Aorta (tissue), 5 donors: ENCODE results near the gene PECR. TPM values are rescaled to one million over a fixed set of nuclear protein-coding genes. Genes with fewer than 3 reads are reported as not detected.
"Not testable (repeated sequence)": the region's sequence is repeated elsewhere in the genome, so short reads cannot be mapped to it uniquely, and the experiment has no call there.

Source experiments
- ATAC-seq: fragments of 200-7000 bp; cut with Tn5 transposase; one replicate; pipeline ENCODE4 v1.9.1; 2022; ENCODE audit warnings: moderate library complexity; ENCODE audit not compliant: low FRiP score
- DNase-seq, 2 donors: peaks; one replicate each; pipeline ENCODE4 v3.0.0-alpha.2; 2020
- H3K27ac ChIP-seq, 2 donors: one replicate each; pipeline ENCODE4 v1.5.1; 2013; ENCODE audit warnings: low read length in 2 of 2, mild to moderate bottlenecking in 2 of 2, moderate library complexity in 2 of 2, control low read depth in 1 of 2, inconsistent platforms in 1 of 2, low read depth in 1 of 2
- H3K27me3 ChIP-seq, 2 donors: one replicate each; pipeline ENCODE4 v1.6.1; 2013; ENCODE audit warnings: control low read depth in 1 of 2, low read length in 1 of 2, mild to moderate bottlenecking in 1 of 2, moderate library complexity in 1 of 2; ENCODE audit not compliant: insufficient read depth in 2 of 2, control insufficient read depth in 1 of 2
- H3K36me3 ChIP-seq, 2 donors: one replicate each; pipeline ENCODE4 v1.6.1; 2013; ENCODE audit warnings: control low read depth in 1 of 2, low read length in 1 of 2, mild to moderate bottlenecking in 1 of 2; ENCODE audit not compliant: insufficient read depth in 2 of 2, control insufficient read depth in 1 of 2
- H3K4me1 ChIP-seq, 2 donors: one replicate each; pipeline ENCODE4 v1.6.1; 2013; ENCODE audit warnings: low read length in 2 of 2, control low read depth in 1 of 2, mild to moderate bottlenecking in 1 of 2, moderate library complexity in 1 of 2; ENCODE audit not compliant: insufficient read depth in 2 of 2, control insufficient read depth in 1 of 2
- H3K4me3 ChIP-seq, 2 donors: one replicate each; pipeline ENCODE4 v1.5.1; 2013; ENCODE audit warnings: low read length in 2 of 2, control low read depth in 1 of 2, mild to moderate bottlenecking in 1 of 2
- H3K9me3 ChIP-seq: one replicate; pipeline ENCODE4 v1.6.1; 2013; ENCODE audit warnings: mild to moderate bottlenecking, low read length; ENCODE audit not compliant: control insufficient read depth
- WGBS, 2 donors: extraction: QIAGEN DNeasy Blood & Tissue Kit; methylation state at CpG; one replicate each; pipeline ENCODE4 v1.1.7; 2013; 5-methylcytosine and 5-hydroxymethylcytosine counted together
- intact Hi-C, 2 donors: fragments of 100-400 bp; cut with DNase I; formaldehyde crosslinking; loops; one replicate each; pipeline versions ENCODE4 v1.14.2 to v1.15.0; 2022
- polyA plus RNA-seq, 2 donors: library from polyadenylated mRNA; stranded (reverse); fragments of 200-250 nt; gene quantifications; one replicate each; pipeline ENCODE4 v1.2.3, GENCODE V29; 2013
- total RNA-seq, 2 donors: library from RNA; stranded (reverse); fragmentation: NEBNext Ultra II Directional; extraction: Animal tissue kit (Norgen Biotek cat#: 25700); gene quantifications; one replicate each; pipeline ENCODE4 v1.2.1, GENCODE V29; 2021
- donor health status: healthy with polysubstance abuse.
- donor health status: Bipolar disorder and iron deficiency.
- donor health status: DM: no; HTN: no; CAD: no.
- donor health status: DM: no; HTN: no; CAD: no.
- donor health status: DM: yes; HTN: yes; CAD: no.

The PECR gene
- total and polyA plus RNA-seq, 4 donors = 2.8 to 9.3 (median 4.3) TPM

DNA sequence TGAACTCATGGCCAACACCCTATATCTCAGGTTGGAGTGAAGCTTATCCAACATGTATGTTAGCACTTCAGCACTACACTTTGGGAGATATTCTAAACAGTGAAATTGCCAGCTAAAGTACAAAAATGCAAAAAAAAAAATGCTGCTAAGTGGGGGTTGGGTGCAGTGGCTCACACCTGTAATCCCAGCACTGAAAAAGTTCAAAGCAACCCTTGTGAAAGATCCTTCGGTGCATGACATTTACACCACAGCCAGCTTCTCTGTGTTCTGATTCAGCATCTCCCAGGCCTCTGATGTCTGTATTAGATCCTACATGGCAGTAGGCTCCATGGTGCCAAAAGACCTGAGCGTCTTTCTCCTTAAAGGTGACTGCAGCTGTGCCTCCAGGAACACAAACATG lies 72.4 kb downstream of the PECR start:
- not testable (repeated sequence) for DNase-seq
- 95 to 96% methylated on average over 2 of the region's 2 CpGs for WGBS, 2 donors

DNA sequence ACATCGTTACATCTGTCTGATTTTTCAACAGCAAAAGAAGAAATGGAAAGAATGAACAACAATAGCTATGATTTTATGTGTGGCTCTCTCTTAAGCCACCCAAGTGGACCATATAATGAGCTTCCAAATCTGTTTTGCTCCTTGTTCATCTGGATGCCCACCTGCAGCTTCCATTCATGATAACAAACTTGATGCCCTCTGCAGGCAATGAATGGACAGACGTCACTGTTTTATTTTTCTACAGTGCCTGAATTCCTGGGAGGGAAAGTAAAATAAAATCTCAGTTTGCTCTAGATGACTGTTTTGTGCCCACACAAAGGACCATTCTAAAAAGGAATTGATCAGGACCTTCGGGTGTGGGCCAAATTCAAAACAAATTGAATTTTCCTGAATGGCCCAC lies 73.2 kb downstream of the PECR start:
- Histone ChIP-seq H3K27me3 (no peaks in the 10 kb centered on the region), H3K9me3 (no peaks in the 10 kb centered on the region), H3K27ac (no peak overlapping the region), H3K4me3 (no peak overlapping the region), H3K4me1 (no peaks in the 10 kb centered on the region), H3K36me3 (no peaks in the 10 kb centered on the region)
- ATAC-seq (no peak), DNase-seq (no peak)
- 92 to 93% methylated on average over 3 of the region's 3 CpGs for whole genome bisulfite sequencing, 2 donors
- intact Hi-C loops = no loop called here

More for the DNA sequence above, 72.4 kb downstream of the PECR start:
- ATAC-seq, intact Hi-C loops, H3K4me3 ChIP-seq, H3K36me3 ChIP-seq, H3K9me3 ChIP-seq, H3K4me1 ChIP-seq, H3K27me3 ChIP-seq, H3K27ac ChIP-seq: not testable (repeated sequence)

DNA sequence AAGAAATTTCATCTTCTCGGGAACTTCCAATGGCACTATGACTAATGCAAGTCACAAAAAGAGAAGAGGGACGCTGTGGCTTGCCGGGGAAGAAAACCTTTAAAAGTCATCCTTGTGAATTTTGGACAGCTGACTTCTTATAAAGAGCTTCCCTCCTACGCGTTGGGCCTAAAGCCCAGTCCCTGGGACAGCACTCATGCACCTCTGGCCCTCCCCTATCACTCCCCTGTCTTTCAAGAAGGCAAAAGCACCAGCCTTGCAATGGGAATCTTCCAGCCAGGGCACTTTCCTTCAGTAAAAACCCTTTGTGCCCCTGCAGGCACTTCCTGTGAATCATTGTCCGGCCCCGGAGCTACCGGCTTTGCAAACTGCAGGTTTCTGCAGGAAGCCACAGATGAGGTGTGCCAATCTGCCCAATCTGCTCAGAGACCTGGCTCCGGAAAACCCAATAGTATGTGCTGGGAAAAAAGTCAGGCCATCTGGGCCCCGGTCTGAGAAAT lies 75.4 kb downstream of the PECR start:
- Histone ChIP-seq H3K4me3 (no peak overlapping the region), H3K4me1 (no peaks in the 10 kb centered on the region), H3K36me3 (no peaks in the 10 kb centered on the region), H3K27ac (no peak overlapping the region), H3K27me3 (no peaks in the 10 kb centered on the region), H3K9me3 (no peaks in the 10 kb centered on the region)
- no peak for DNase-seq
- no peak for ATAC-seq
- 78 to 82% methylated on average over 10 of the region's 10 CpGs for WGBS, 2 donors
- intact Hi-C loops = no loop called here

DNA sequence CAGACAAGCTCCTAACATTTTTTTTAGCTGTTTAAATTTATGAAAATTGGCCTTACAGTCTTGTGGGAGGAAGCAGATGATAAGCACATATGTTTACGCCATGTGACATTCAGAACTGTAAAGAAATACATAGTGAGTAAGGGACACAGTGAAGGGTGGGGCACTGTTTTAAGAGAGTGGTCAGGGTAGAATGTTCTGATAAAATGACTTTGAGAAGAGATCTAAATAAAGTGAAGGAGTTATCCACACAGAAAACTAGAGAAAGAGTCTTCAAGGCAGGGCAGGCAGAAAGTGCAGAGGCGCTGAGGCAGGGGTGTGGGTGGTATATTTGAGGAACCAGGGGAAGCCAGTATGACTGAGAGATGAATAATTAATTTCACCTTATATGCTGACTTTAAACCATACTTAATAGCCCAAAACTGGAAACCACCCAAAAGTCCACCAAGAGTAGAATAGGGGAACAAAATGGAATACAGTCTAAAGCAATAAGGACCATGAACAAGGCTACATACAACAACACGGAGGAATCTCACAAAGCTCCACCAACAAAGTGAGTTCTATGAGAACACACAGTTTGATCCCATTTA lies 76.8 kb downstream of the PECR start:
- ATAC-seq (no peak), DNase-seq (no peak)
- Histone ChIP-seq H3K27me3 (no peaks in the 10 kb centered on the region), H3K36me3 (no peaks in the 10 kb centered on the region), H3K27ac (no peak overlapping the region), H3K4me1 (no peaks in the 10 kb centered on the region), H3K4me3 (no peak overlapping the region), H3K9me3 (no peaks in the 10 kb centered on the region)
- 93 to 94% methylated on average over 3 of the region's 3 CpGs for WGBS, 2 donors
- intact Hi-C loops = no loop called here

DNA sequence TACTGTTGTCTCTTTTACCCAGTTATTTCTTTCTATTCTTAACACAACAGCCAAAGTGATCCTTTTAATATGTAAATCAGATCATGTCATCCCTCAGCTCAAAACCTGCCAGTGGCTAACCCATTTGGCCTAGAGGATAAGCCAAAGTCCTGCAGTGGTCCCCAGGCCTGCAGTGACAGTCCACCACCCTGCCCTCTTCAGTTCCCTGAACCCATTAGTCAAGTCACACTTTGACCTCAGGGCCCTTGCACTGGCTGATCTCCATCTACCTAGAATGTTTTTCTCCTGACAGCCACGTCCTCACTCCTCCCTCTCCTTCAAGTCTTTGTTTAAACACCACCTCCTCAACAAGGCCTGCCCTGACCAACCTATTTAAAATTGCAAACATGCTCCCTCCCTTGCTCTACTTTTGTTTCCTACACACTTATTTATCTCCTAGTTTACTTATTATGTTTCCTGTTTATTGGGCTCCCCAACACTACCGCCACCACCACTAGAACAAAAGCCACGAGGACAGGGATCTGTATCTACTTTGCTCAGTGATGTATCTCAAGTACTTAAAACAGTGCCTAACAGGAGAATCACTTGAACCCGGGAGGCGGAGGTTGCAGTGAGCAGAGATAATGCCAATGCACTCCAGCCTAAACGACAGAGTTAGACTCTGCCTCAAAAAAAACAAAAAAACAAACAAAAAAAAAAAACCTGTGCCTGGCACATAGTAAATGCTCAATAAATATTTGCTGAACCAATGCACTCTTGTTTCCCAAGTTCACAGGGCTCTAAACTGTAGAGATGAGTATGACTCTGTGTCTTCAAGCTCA lies 77.5 kb downstream of the PECR start:
- H3K4me3 ChIP-seq = no peak overlapping the region
- WGBS, 2 donors = 91 to 92% methylated on average over 6 of the region's 6 CpGs
- intact Hi-C loops = no loop called here
- no peaks in the 10 kb centered on the region for H3K9me3 ChIP-seq
- no peak for DNase-seq
- H3K4me1 ChIP-seq = no peaks in the 10 kb centered on the region
- H3K36me3 ChIP-seq = no peaks in the 10 kb centered on the region
- H3K27ac ChIP-seq = no peak overlapping the region
- ATAC-seq = no peak
- no peaks in the 10 kb centered on the region for H3K27me3 ChIP-seq

DNA sequence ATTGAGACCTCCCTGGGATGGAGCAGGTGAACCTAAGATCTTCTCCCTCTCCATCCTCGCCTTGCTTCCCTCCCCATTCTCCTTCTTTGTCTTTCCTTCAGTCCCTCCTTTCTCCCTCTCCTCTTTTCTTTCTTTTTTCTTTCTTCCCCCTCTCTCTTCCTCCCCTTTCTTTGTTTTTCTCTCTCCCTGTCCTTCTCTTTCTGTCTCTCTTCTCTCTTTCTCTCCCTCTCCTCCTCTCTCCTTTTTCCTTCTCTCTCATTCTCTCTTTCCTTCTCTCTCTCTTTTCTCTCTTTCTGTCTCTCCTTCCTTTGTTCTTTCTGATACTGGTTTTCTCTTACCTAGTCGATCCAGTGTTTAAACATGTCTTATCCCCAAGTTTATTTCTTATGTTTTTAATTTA lies 78.9 kb downstream of the PECR start:
- intact Hi-C loops = no loop called here
- no peaks in the 10 kb centered on the region for H3K36me3 ChIP-seq
- no peak overlapping the region for H3K4me3 ChIP-seq
- DNase-seq = no peak
- H3K27me3 ChIP-seq = no peaks in the 10 kb centered on the region
- ATAC-seq = no peak
- H3K9me3 ChIP-seq = no peaks in the 10 kb centered on the region
- H3K27ac ChIP-seq = no peak overlapping the region
- no peaks in the 10 kb centered on the region for H3K4me1 ChIP-seq
- 87 to 89% methylated on average over 2 of the region's 2 CpGs for WGBS, 2 donors

DNA sequence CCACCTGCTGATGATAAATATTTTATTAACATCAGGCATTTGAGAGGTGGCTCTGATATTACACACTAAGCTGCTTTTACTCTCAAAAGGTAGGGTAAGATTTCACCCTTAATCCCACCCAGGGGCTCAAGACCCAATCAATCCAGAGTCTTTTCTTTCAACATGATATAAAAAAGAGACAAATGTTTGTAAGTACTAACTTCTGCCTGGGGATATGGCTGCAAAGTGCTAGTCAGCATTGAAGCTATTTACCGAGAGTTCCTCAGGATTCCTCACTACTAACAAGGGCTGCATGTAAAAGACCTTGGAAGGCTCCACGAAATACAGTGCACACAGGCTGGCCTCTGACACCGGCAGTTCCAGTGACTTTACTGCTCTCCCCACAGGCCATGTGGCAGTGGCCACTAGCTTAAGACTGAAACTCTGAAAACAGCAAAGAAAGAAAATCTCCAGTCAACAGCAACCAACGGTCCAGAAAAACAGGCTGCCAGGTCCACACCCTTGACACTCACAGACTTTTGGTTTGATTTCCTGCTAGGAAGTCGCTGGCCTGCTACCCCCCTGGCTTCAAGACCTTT lies 79.4 kb downstream of the PECR start:
- H3K27me3 ChIP-seq = no peaks in the 10 kb centered on the region
- H3K27ac ChIP-seq = no peak overlapping the region
- WGBS, 2 donors = 72 to 77% methylated on average over 5 of the region's 5 CpGs
- no peak overlapping the region for H3K4me3 ChIP-seq
- DNase-seq (no peak), ATAC-seq (no peak)
- intact Hi-C loops = no loop called here
- no peaks in the 10 kb centered on the region for H3K9me3 ChIP-seq
- no peaks in the 10 kb centered on the region for H3K4me1 ChIP-seq
- H3K36me3 ChIP-seq = no peaks in the 10 kb centered on the region

DNA sequence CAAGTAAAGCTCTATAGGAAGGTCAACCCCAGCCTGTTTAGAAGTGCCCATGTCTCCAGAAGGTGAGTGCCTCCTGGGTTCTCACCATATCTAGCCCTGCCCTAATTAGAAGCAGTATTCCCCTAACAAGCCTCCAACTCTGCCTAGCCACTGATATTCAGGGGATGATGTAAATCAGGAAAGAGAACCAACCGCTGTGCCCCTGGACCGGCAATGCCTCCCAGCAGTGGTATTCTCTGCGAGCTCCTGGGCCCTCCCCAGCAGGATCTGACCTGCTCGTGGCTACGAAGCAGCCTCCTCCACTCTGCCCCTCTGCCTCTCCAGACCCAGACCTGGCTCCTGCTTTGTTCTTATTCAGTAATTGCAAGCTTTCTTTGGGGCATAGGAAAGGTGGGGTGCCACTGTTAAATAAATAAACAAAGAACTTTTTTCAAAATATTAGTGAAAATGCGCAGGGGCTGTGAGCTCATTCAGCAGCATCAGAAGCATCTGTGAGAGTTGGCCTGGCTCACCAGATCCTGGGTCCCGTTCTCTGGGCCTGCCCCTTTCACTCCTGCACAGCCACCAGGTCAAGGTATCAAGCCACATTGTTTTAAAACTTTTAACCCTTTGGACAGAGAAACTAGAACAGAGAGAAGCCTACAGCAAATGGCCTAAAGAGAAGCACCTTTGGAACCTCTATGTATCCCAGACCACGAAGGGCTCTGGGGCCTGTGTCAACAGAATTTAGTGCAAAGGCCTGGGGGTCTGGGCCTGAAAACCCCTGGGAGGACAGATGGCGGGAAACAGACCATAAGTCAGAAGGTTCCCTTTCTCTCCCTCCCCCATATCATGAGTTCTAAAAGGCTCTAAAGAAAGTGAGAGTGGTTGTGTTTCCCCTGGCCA lies 80.2 kb downstream of the PECR start:
- intact Hi-C loops = no loop called here
- 79 to 82% methylated on average over 9 of the region's 9 CpGs for WGBS, 2 donors
- Histone ChIP-seq H3K27me3 (no peaks in the 10 kb centered on the region), H3K4me3 (no peak overlapping the region), H3K27ac (no peak overlapping the region), H3K9me3 (no peaks in the 10 kb centered on the region), H3K36me3 (no peaks in the 10 kb centered on the region), H3K4me1 (no peaks in the 10 kb centered on the region)
- no peak for DNase-seq
- no peak for ATAC-seq
